ENCODE measurements around the gene ZNF816.
"Not testable (repeated sequence)": the region's sequence is repeated elsewhere in the genome, so short reads cannot be mapped to it uniquely, and the experiment has no call there.

ZNF816 gene

DNA sequence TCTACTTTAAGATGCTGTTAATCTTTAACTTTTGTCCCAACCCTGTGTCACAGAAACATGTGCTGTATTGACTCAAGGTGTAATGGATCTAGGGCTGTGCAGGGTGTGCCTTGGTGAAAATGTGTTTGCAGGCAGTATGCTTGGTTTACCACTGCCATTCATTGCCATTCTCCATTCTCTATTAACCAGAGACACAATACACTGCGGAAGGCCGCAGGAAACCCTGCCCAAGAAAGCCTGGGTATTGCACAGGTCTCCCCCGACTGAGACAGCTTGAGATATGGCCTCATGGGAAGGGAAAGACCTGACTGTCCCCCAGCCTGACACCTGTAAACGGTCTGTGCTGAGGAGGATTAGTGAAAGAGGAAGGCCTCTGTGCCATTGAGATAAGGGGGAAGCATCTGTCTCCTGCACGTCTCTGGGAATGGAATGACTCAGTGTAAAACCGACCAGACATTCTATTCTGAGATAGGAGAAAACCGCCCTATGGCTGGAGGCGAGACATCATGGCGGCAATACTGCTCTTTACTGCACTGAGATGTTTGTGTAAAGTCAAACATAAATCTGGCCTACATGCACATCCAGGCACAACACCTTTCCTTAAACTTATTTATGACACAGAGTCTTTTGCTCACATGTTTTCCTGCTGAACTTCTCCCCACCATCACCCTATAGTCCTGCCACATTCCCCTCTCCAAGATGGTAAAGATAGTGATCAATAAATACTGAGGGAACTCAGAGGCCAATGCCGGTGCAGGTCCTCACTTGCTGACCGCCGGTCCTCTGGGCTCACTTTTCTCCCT lies 26.3 kb downstream of the ZNF816 start:
- DNase-seq (ENCODE audit: low read depth in 1 of 2, low spot score in 1 of 2): no peak

DNA sequence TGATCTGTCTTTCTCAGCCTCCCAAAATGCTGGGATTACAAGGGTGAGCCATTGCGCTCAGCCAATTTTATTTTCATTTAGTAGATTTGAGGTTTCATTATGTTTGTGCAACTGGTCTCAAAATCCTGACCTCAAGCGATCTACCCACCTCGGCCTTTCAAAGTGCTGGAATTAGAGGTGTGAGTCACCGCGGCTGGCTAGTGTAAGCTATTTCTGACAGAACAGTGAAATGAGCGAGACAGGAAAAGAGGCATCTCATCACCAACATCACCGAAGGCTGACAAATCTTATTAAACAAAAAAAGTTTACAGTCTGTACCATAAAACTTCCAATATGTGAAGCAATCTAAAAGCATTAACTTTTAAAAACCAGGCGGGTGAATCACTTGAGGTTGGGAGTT lies 27.2 kb downstream of the ZNF816 start:
- DNase-seq (ENCODE audit: low read depth in 1 of 2, low spot score in 1 of 2): no peak

DNA sequence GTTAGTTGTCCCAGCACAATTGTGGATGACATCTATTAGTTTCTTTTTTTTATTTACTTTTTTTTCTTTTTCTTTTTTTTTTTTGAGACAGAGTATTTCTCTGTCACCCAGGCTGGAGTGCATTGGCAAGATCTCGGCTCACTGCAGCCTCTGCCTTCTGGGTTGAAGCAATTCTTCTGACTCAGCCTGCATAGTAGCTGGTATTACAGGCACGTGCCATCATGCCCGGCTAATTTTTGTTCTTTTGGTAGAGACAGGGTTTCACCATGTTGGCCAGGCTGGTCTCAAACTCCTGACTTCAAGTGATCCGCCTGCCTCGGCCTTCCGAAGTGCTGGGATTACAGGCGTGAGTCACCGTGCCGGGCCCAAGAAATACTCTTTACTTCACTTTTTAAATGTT lies 38.0 kb downstream of the ZNF816 start:
- not testable (repeated sequence) for DNase-seq (ENCODE audit: low read depth in 1 of 2, low spot score in 1 of 2)

DNA sequence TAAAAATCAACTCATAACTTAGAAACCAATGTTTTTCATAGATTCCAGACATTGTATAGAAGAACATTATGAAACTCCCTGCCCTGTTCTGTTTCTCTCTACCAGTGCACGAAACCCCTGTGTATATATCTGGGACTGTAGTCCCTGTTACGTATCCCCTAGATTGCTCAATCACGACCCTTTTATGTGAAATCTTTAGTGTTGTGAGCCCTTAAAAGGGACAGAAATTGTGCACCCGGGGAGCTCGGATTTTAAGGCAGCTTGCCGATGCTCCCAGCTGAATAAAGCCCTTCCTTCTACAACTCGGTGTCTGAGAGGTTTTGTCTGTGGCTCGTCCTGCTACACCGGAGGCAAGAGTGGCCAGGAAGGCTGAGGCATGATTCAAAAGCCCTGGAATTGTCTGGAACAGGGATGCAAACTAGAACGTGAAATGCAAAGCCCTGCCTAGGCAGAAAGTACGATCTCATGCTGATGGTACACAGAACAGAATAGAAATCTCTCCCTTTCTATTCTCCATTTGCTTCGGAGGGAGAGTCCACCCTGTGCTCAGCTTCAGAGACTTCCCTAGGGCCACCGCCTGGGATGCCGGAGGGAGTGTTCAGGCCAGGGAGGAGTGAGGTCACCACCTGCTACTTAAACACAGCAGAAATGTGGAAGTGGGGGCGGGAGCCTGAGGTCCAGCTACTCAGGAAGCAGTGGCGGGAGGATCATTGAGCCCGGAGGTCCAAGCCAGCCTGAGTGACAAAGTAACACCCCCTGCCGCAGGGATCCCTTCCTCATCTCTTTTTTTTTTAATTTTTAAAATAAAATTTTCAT lies 38.7 kb downstream of the ZNF816 start:
- no peak for DNase-seq (ENCODE audit: low read depth in 1 of 2, low spot score in 1 of 2)

DNA sequence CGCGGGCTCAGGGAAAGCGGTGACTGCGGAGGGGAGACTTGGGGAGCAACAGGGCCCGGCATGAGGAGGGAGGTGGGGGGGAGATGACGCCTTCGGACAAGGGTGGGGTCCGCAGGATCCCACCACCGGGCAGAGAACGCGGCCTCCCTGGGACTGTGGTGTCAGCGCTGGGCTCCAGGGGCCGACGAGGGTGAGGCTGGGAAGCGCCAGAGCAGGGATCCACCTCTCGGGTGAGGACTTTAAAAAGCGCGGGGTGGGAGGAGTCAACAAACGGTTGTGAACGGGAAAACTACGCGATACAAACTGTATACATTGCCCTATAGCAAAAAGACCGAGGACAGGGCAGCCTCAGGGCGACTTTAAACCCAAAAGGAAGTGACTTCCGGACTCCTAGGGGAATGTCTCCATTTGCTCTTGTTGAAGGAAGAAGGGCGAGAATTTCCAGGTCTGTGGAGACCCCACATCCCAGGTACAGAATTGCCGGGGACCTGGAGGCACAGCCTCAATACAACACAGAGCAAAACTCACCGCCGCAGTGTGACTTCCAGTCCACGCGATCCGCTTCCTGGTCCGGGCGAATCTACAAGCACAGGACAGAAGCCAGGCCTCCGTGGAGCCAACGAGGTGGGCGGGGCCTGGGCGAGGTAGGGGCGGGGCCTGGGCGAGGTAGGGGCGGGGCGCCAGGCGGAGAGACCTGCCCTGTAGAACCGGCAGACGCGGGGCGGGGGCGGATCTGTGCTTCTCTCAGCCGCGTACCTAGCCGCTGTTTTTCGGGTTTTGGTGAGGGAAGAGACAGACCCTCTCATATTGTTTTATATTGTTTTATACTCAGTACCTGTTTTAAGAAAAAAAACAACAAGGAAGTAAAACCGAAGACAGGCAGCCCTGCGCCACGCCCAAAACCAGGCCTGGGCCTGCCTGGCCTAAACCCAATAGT lies 39.6 kb downstream of the ZNF816 start, which contains the start of gene ZNF888:
Gene ZNF888, minus strand, starts transcription at position 588 of the 937 bp plus-strand sequence. CDS start 5,555 bp downstream, outside the sequence.
- peak; percentile 70 to 72 for DNase-seq (ENCODE audit: low read depth in 1 of 2, low spot score in 1 of 2)

DNA sequence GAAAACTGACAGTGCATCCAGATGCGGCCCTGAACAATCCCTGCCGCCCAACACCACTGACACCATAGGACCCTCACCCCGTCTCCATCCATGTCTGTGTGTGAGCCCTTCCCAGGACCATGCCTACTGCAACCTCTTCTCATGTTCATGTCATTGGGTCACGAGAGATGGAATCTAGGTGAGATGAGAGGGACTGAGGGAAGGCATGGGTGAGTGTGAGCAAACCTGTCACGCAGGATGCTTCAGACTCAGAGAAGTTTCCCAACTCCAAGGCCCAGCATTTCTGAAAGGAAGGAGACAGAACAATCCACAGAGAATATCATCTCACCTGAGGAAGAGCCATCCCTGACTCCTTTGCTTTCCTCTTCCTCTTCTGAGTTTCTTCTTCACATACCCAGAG lies 45.1 kb downstream of the ZNF816 start:
- DNase-seq (ENCODE audit: low read depth in 1 of 2, low spot score in 1 of 2): no peak

DNA sequence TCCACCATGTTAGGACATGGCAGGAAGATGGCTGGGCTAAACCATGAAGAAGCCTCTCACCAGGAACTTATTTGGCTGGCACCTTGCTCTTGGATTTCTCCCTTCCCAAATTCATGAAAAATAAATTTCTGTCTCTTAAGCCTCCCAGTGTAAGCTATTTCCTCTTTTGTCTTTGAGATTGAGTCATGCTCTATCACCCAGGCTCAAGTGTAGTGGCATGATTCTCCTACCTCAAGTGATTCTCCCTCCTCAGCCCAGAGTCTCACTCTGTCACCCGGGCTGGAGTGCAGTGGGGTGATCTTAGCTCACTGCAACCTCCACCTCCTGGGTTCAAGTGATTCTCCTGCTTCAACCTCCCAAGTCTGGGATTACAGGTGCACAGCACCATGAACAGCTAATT lies 52.0 kb downstream of the ZNF816 start:
- DNase-seq (ENCODE audit: low read depth in 1 of 2, low spot score in 1 of 2): no peak

DNA sequence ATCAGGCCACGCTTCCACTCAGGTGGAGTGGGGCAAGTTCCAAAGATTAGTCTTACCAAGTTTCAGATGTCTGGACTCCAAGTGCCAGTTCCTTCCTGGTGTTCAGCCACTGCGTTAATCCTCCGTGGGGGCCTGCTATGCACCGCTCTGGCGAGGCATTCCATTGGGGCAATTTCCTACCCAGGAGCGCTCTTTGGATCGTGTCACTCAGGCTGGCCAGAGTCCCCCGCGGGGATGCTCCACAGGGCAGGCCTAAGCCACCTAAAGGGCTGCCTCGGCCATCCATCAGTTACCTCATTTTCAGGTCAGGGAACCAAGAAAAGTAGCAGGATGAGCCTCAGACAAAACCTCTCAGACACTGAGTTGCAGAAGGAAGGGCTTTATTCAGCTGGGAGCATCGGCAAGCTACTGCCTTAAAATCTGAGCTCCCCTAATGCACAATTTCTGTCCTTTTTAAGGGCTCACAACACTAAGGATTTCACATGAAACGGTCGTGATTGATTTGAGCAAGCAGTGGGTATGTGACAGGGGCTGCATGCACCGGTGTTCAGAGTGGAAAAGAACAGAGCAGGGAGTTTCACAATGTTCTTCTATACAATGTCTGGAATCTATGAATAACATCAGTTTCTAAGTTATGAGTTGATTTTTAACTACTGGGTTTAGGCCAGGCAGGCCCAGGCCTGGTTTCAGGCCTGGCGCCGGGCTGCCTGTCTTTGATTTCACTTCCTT lies 58.5 kb downstream of the ZNF816 start:
- DNase-seq (ENCODE audit: low read depth in 1 of 2, low spot score in 1 of 2): not testable (repeated sequence)

DNA sequence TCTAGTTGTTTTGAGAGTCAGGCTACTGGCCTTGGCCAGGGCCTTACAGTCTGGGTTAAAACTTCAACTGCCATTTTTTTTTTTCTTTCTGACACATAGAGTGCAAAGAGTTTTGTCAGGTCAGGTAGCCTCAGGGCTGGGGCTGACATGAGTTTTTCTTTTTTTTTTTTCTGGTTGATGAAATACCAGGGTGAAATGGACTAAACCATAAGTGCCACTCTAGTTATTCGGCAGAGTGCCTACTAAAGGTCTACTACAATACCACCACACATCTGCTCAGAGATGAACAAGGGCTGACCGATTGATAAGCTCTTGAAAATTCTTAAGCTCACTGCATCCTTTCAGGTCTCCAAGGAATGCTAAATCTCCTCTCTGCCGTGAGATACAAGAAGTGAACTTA lies 60.8 kb downstream of the ZNF816 start:
- DNase-seq (ENCODE audit: low read depth in 1 of 2, low spot score in 1 of 2): no peak
